Kidney (tissue), 14 donors: Measurements from ENCODE around the gene TMEM50B. TPM values are rescaled to one million over a fixed set of nuclear protein-coding genes. Genes with fewer than 3 reads are reported as not detected.

ENCODE experiments used
- DNase-seq, 5 donors: peaks; one replicate each; pipeline ENCODE4 v3.0.0-alpha.2; 2013 to 2020
- FAIRE-seq: peaks from 2 replicates; lab custom pipeline; 2012; peaks lifted over from hg19 to GRCh38; lab: Jason Lieb, UNC
- H3K27ac ChIP-seq, 2 donors: one replicate each; pipeline ENCODE4 v1.7.0; 2013; ENCODE audit warnings: low read depth in 2 of 2, low read length in 2 of 2, inconsistent platforms in 1 of 2
- H3K27me3 ChIP-seq: one replicate; pipeline ENCODE4 v1.7.1; 2013; ENCODE audit warnings: low read length, inconsistent platforms; ENCODE audit not compliant: control insufficient read depth, insufficient read depth
- H3K36me3 ChIP-seq, 3 donors: one replicate each; pipeline versions ENCODE4 v1.7.0 to v1.7.1; 2013; ENCODE audit warnings: low read length in 3 of 3, control low read depth in 1 of 3, inconsistent platforms in 1 of 3; ENCODE audit not compliant: insufficient read depth in 3 of 3, control insufficient read depth in 2 of 3
- H3K4me1 ChIP-seq, 3 donors: one replicate each; pipeline versions ENCODE4 v1.7.0 to v1.7.1; 2013; ENCODE audit warnings: low read length in 3 of 3, inconsistent platforms in 1 of 3, low read depth in 1 of 3; ENCODE audit not compliant: control insufficient read depth in 2 of 3, insufficient read depth in 2 of 3
- H3K4me3 ChIP-seq, 3 donors: one replicate each; pipeline versions ENCODE4 v1.7.0 to v1.8.1; 2013; ENCODE audit warnings: low read length in 3 of 3, control low read depth in 1 of 3, inconsistent platforms in 1 of 3
- H3K9ac ChIP-seq, 3 donors: one replicate each; pipeline versions ENCODE4 v1.7.0 to v1.7.1; 2013; ENCODE audit warnings: low read length in 3 of 3, control low read depth in 1 of 3, inconsistent platforms in 1 of 3
- H3K9me3 ChIP-seq, 3 donors: one replicate each; pipeline versions ENCODE4 v1.7.0 to v1.7.1; 2013; ENCODE audit warnings: low read length in 3 of 3, control low read depth in 1 of 3, inconsistent platforms in 1 of 3; ENCODE audit not compliant: control insufficient read depth in 2 of 3, insufficient read depth in 1 of 3
- CTCF ChIP-seq: IDR thresholded peaks from 3 replicates; pipeline ENCODE4 v1.5.1; 2012; ENCODE audit warnings: mild to moderate bottlenecking, moderate library complexity, borderline replicate concordance; ENCODE audit not compliant: insufficient read depth; ENCODE audit errors: extremely low read depth
- intact Hi-C: fragments of 100-400 bp; cut with DNase I; formaldehyde crosslinking; loops from one replicate; pipeline ENCODE4 v1.11.1; 2022
- polyA plus RNA-seq: library from polyadenylated mRNA; stranded (reverse); fragments of 350-450 nt; fragmentation: Illumina TruSeq; extraction: RNeasy Lipid Tissue Mini Kit (QIAGEN cat#74804); gene quantifications from one replicate; pipeline ENCODE4 v1.2.3, GENCODE V29; 2014; ENCODE audit warnings: low read depth, low replicate concordance; ENCODE audit not compliant: insufficient read depth
- total RNA-seq: library from RNA; stranded (reverse); fragmentation: NEBNext Ultra II Directional; extraction: Animal tissue kit (Norgen Biotek cat#: 25700); gene quantifications from one replicate; pipeline ENCODE4 v1.2.1, GENCODE V29; 2021
- donor health status: control.
- donor health status: control.
- donor health status: control.
- donor health status: control.
- donor health status: control.
- donor health status: DM: yes; HTN: yes; CAD: no.
- donor health status: Normal renal cell carcinoma (clear cell type).

TMEM50B gene
- total and polyA plus RNA-seq, 2 donors from 2014 or later = 63.7 to 87.6 TPM

- DNase-seq (no peak), FAIRE-seq (no peak)
- H3K4me3 ChIP-seq = no peak overlapping the region
- H3K27me3 ChIP-seq = no peaks in the 10 kb centered on the region
- intact Hi-C loops = no loop called here
- peaks cover 0 to 7% (median 0%) of the 10 kb centered on the region in 3 donors for H3K4me1 ChIP-seq
- H3K27ac ChIP-seq = no peak overlapping the region
- no peak overlapping the region for H3K9ac ChIP-seq
- peaks cover 9 to 29% (median 20%) of the 10 kb centered on the region in 3 donors for H3K36me3 ChIP-seq
- H3K9me3 ChIP-seq = no peaks in the 10 kb centered on the region
- TF ChIP-seq CTCF = no peak
Measured at GRCh38 chr21:33421713-33422393, 57.9 kb downstream of the TMEM50B start.

- Histone ChIP-seq H3K36me3 (peaks cover 9 to 29% (median 19%) of the 10 kb centered on the region in 3 donors), H3K9ac (no peak overlapping the region), H3K9me3 (no peaks in the 10 kb centered on the region), H3K4me3 (no peak overlapping the region), H3K27me3 (no peaks in the 10 kb centered on the region), H3K4me1 (peaks cover 0 to 3% (median 0%) of the 10 kb centered on the region in 3 donors), H3K27ac (no peak overlapping the region)
- FAIRE-seq (no peak), DNase-seq (peak in 3 of 5 donors; percentile 16 to 76 (median 44))
- intact Hi-C loops = no loop called here
- TF ChIP-seq CTCF = no peak
Measured at GRCh38 chr21:33419538-33420123, 60.1 kb downstream of the TMEM50B start.

GRCh38 chr21:33418691-33419090 lies 61.1 kb downstream of the TMEM50B start:
- DNase-seq (no peak), FAIRE-seq (no peak)
- Histone ChIP-seq H3K27ac (no peak overlapping the region), H3K9me3 (no peaks in the 10 kb centered on the region), H3K4me3 (no peak overlapping the region), H3K4me1 (peaks cover 0 to 3% (median 0%) of the 10 kb centered on the region in 3 donors), H3K9ac (no peak overlapping the region), H3K27me3 (no peaks in the 10 kb centered on the region), H3K36me3 (peaks cover 4 to 29% (median 18%) of the 10 kb centered on the region in 3 donors)
- TF ChIP-seq CTCF = no peak
- intact Hi-C loops = no loop called here
